GM12801 (cell line): Measurements from ENCODE around the gene SP4.

Source experiments
- TF ChIP-seq, protein P1 (sequence below): IDR thresholded peaks from one replicate; pipeline ENCODE4 v1.5.1; 2011; ENCODE audit warnings: control low read depth; ENCODE audit not compliant: insufficient read length; ENCODE audit errors: extremely low read depth

The SP4 gene

DNA sequence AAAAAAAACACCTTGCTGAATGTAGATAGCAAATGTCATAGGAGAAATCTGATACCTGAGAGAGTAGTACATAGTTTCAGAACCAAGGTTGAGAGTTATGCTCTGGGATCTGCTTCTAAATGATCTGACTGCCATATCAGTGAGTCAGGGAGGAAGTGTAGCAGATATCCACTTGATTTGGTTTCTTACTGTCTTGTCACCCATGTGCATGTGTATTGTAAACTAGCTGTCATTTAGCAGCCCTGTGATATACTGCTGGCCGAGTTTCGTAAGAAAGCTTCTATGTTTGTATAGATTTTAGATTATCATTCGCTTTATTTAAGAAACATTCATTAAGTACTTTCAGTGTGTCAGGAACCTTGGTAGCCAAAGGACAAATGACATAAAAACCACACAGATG, 42.0 kb downstream of the SP4 start:
- TF ChIP-seq, protein P1, sequence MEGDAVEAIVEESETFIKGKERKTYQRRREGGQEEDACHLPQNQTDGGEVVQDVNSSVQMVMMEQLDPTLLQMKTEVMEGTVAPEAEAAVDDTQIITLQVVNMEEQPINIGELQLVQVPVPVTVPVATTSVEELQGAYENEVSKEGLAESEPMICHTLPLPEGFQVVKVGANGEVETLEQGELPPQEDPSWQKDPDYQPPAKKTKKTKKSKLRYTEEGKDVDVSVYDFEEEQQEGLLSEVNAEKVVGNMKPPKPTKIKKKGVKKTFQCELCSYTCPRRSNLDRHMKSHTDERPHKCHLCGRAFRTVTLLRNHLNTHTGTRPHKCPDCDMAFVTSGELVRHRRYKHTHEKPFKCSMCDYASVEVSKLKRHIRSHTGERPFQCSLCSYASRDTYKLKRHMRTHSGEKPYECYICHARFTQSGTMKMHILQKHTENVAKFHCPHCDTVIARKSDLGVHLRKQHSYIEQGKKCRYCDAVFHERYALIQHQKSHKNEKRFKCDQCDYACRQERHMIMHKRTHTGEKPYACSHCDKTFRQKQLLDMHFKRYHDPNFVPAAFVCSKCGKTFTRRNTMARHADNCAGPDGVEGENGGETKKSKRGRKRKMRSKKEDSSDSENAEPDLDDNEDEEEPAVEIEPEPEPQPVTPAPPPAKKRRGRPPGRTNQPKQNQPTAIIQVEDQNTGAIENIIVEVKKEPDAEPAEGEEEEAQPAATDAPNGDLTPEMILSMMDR = no peak

DNA sequence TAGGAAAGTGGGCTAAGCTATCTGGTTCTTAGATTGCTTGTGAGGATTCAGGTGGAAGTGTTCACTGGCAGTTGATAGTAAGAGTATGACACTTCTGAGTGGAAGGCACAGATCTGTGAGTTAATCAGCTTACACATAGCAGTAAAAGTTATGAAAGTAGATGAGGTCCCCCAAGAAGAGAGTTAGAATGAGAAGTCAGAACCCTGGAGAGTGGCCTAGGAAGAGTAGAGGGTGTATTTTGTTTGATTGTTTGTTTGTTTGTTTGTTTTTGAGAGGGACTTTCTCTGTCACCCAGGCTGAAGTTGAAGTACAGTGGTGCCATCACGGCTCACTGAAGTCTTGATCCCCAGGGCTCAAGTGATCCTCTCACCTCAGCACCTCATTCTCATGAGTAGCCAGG, 44.1 kb downstream of the SP4 start:
- TF ChIP-seq, protein P1 = no peak

DNA sequence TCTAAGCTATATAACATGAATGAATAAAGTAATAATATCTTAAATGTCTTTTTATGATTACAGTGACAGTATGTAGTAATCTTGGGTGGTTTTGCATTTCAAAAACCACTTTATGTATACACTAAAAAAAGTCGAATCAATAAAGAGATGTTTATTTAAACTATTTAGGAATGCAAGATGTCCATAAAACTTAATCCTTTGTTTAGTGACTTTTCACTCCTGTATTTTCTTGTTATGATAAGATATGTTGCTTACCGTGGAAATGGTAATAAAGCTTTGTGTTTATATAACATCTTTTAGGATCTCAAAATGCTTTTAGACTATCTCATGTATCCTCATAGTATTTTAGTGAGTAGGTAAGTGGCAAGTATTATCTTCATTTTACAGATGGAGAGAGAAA, 48.5 kb downstream of the SP4 start:
- TF ChIP-seq, protein P1 = no peak

DNA sequence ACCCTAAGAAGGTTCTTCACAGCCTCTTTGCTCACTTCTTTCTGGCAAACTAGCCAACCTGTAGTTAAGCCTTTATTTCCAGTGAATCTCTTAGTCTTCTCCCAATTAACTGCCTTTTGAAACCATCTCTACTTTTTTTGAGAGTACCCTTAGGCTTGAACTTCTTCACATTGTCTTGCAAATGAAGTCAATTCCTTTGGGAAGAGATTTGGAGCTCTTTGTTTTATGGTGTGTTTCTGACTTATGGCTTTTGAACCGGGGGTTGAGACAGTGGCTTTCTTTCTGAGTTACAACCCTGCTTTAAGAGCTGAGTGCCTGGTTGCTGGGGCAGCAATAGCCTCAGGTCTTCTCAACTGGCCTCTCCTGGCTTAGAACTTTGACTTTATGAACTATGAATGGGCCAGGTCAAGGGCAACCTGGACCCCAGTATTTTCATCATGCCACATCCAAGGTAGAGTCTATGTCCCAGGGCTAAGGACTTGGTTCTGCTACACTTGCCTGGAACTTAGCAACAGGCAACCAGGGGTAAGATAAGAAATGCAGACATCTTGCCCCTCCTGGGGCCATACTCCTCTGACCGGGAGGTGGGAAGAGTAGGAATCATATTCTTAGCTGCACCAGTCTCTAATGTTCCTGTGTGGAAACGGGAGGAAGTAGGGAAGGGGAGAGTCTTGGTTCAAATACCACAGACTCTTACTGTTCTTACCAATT, 53.0 kb downstream of the SP4 start:
- TF ChIP-seq, protein P1 = no peak

DNA sequence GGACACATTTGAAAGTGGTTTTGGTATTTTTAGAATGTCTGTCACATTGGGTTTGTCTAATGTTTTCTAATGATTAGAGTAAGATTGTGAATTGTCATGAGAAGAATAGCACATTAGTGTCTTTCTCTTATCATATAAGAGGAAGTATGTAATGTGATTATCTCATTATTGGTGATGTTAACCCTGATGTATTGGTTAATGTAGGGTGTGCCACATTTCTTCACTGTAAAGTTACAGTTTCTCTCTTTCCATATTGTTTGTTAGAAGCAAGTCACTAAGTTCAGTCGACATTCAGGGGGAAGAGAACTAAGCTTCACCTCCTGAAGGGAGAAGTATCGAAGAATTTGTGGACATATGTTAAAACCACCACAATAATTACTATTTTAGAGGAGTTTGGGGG, 58.6 kb downstream of the SP4 start:
- TF ChIP-seq, protein P1 = no peak

DNA sequence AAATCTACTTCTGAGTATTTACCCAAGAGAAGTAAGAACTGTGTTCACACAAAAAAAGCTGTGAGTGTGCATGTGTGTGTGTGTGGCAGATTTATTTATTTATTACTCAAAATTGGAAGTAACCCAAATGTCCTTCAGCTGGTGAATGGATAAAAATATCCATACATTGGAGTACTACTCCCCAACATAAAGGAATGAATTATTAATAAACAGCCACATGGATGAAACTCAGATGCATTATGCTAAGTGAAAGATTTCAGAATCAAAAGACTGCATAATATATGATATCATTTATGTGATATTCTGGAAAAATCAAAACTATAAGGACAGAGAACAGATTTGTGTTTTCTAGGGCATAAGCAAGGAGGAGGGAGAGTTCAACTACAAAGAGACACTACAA, 67.8 kb downstream of the SP4 start:
- TF ChIP-seq, protein P1 = no peak

DNA sequence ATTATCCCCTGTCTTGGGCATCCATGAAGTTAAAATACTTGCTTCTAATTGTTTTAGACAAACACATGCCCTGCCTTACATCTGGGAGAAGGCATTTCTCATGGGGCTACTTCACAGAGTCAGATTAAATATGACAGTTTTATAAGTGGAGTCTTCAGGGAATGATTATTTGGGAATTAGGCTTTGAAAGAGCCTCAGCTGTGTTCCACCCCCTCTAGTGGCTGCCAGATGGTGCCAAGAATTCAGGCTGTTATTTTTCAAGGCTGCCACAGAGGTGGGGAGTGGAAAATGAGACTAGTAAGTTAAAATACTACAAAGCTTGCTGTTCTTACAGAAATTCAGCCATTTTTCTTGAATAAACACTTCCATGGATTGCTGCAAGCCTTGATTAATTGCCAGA, 69.2 kb downstream of the SP4 start:
- TF ChIP-seq, protein P1 = no peak
